HEK293 (cell line): ENCODE data around the gene KCNJ14.

Experiments
- CTCF ChIA-PET: fragments of 350-600 bp; formaldehyde crosslinking; extraction: SDS; loops from one replicate; lab custom pipeline; 2021; ENCODE audit warnings: antibody characterized with exemption; lab: Yijun Ruan, JAX
- POLR2A ChIA-PET: fragments of 300-600 bp; formaldehyde crosslinking; extraction: SDS; loops from one replicate; lab custom pipeline; 2020; ENCODE audit warnings: antibody characterized with exemption, inconsistent platforms; lab: Yijun Ruan, JAX
- H3K27ac ChIP-seq: fragments of 200-500 bp; sonication (Bioruptor generic); 2 replicates; pipeline ENCODE4 v1.5.1; 2014; ENCODE audit warnings: low read depth, low read length, control low read depth, inconsistent platforms; ENCODE audit errors: extremely low read depth
- H3K36me3 ChIP-seq, 2 experiments: fragments of 200-500 bp in 1 of 2; sonication (Bioruptor generic) in 1 of 2; 1 replicate in 1 of 2; 2 replicates in 1 of 2; pipeline ENCODE4 v1.5.1; 2014 to 2017; ENCODE audit warnings: inconsistent platforms in 2 of 2, low read length in 2 of 2; ENCODE audit not compliant: control insufficient read depth in 2 of 2, insufficient read depth in 1 of 2
- H3K4me1 ChIP-seq: fragments of 200-500 bp; sonication (Bioruptor generic); 2 replicates; pipeline ENCODE4 v1.5.1; 2014; ENCODE audit warnings: mild to moderate bottlenecking, low read length, inconsistent platforms; ENCODE audit not compliant: control insufficient read depth, insufficient read depth
- H3K4me3 ChIP-seq: 2 replicates; pipeline ENCODE4 v1.5.1; 2011; ENCODE audit warnings: low read depth, mild to moderate bottlenecking, control low read depth, low read length, moderate library complexity
- H3K9me3 ChIP-seq: fragments of 200-500 bp; sonication (Bioruptor generic); 2 replicates; pipeline ENCODE4 v1.5.1; 2014; ENCODE audit warnings: low read depth, low read length, inconsistent platforms; ENCODE audit not compliant: control insufficient read depth, insufficient read depth
- BCL11B ChIP-seq: fragments of 450-650 bp; formaldehyde crosslinking; IDR thresholded peaks from 2 replicates; pipeline ENCODE4 v1.5.1; 2016; ENCODE audit warnings: low read depth, missing biosample characterization, missing genetic modification characterization
- KLF9 ChIP-seq: fragments of 450-650 bp; formaldehyde crosslinking; IDR thresholded peaks from 2 replicates; pipeline ENCODE4 v1.5.1; 2016; ENCODE audit warnings: missing biosample characterization, missing genetic modification characterization, low read depth
- SP2 ChIP-seq: fragments of 450-650 bp; formaldehyde crosslinking; IDR thresholded peaks from 2 replicates; pipeline ENCODE4 v1.5.1; 2016; ENCODE audit warnings: missing biosample characterization, missing genetic modification characterization
- ZBTB11 ChIP-seq: fragments of 450-650 bp; formaldehyde crosslinking; conservative IDR thresholded peaks from 2 replicates; pipeline ENCODE4 v1.5.1; 2016; ENCODE audit warnings: low read depth, missing biosample characterization, missing genetic modification characterization
- ZBTB21 ChIP-seq: fragments of 450-650 bp; formaldehyde crosslinking; IDR thresholded peaks from 2 replicates; pipeline ENCODE4 v1.5.1; 2017; ENCODE audit warnings: missing biosample characterization, missing genetic modification characterization
- ZFHX2 ChIP-seq: fragments of 450-650 bp; formaldehyde crosslinking; conservative IDR thresholded peaks from 2 replicates; pipeline ENCODE4 v1.5.1; 2016; ENCODE audit warnings: missing biosample characterization, missing genetic modification characterization
- ZNF112 ChIP-seq: fragments of 450-650 bp; formaldehyde crosslinking; IDR thresholded peaks from 2 replicates; pipeline ENCODE4 v1.5.0; 2017; ENCODE audit warnings: missing biosample characterization, missing genetic modification characterization
- ZNF138 ChIP-seq: fragments of 450-650 bp; formaldehyde crosslinking; IDR thresholded peaks from 2 replicates; pipeline ENCODE4 v1.5.1; 2016; ENCODE audit warnings: missing biosample characterization, missing genetic modification characterization, borderline replicate concordance
- ZNF223 ChIP-seq: fragments of 450-650 bp; formaldehyde crosslinking; IDR thresholded peaks from 2 replicates; pipeline ENCODE4 v1.5.1; 2016; ENCODE audit warnings: missing biosample characterization, missing genetic modification characterization
- ZNF239 ChIP-seq: fragments of 450-650 bp; formaldehyde crosslinking; IDR thresholded peaks from 2 replicates; pipeline ENCODE4 v1.5.1; 2016; ENCODE audit warnings: missing biosample characterization, missing genetic modification characterization
- ZNF350 ChIP-seq: fragments of 450-650 bp; formaldehyde crosslinking; IDR thresholded peaks from 2 replicates; pipeline ENCODE4 v1.5.0; 2017; ENCODE audit warnings: missing biosample characterization, mild to moderate bottlenecking, missing genetic modification characterization
- ZNF423 ChIP-seq: fragments of 450-650 bp; formaldehyde crosslinking; IDR thresholded peaks from 2 replicates; pipeline ENCODE4 v1.5.1; 2016; ENCODE audit warnings: missing biosample characterization, missing genetic modification characterization
- ZNF518A ChIP-seq: fragments of 450-650 bp; formaldehyde crosslinking; conservative IDR thresholded peaks from 2 replicates; pipeline ENCODE4 v1.5.1; 2016; ENCODE audit warnings: low read depth, missing biosample characterization, missing genetic modification characterization
- ZNF558 ChIP-seq: fragments of 450-650 bp; formaldehyde crosslinking; IDR thresholded peaks from 2 replicates; pipeline ENCODE4 v1.5.1; 2016; ENCODE audit warnings: missing biosample characterization, missing genetic modification characterization
- ZNF560 ChIP-seq: fragments of 450-650 bp; formaldehyde crosslinking; IDR thresholded peaks from 2 replicates; pipeline ENCODE4 v1.5.1; 2017; ENCODE audit warnings: missing biosample characterization, missing genetic modification characterization, borderline replicate concordance
- ZNF621 ChIP-seq: fragments of 450-650 bp; formaldehyde crosslinking; IDR thresholded peaks from 2 replicates; pipeline ENCODE4 v1.5.1; 2017; ENCODE audit warnings: missing biosample characterization, missing genetic modification characterization
- ZNF654 ChIP-seq: fragments of 450-650 bp; formaldehyde crosslinking; IDR thresholded peaks from 2 replicates; pipeline ENCODE4 v1.5.1; 2016; ENCODE audit warnings: low read depth, missing biosample characterization, missing genetic modification characterization
- ZNF747 ChIP-seq: fragments of 450-650 bp; formaldehyde crosslinking; IDR thresholded peaks from 2 replicates; pipeline ENCODE4 v1.5.1; 2016; ENCODE audit warnings: missing biosample characterization, missing genetic modification characterization
- ZSCAN5A ChIP-seq: fragments of 450-650 bp; formaldehyde crosslinking; IDR thresholded peaks from 2 replicates; pipeline ENCODE4 v1.5.1; 2016; ENCODE audit warnings: missing biosample characterization, missing genetic modification characterization
- ZXDB ChIP-seq: fragments of 450-650 bp; formaldehyde crosslinking; IDR thresholded peaks from 2 replicates; pipeline ENCODE4 v1.5.1; 2016; ENCODE audit warnings: missing biosample characterization, missing genetic modification characterization
- TF ChIP-seq, protein P1 (sequence below): fragments of 450-650 bp; formaldehyde crosslinking; IDR thresholded peaks from 2 replicates; pipeline ENCODE4 v1.5.1; 2016; ENCODE audit warnings: missing biosample characterization, missing genetic modification characterization
- TF ChIP-seq, protein P2 (sequence below): sonication (generic); formaldehyde crosslinking; IDR thresholded peaks from 2 replicates; pipeline ENCODE4 v1.8.1; 2022; ENCODE audit warnings: mild to moderate bottlenecking, moderate library complexity, missing genetic modification reagents

Gene KCNJ14

DNA sequence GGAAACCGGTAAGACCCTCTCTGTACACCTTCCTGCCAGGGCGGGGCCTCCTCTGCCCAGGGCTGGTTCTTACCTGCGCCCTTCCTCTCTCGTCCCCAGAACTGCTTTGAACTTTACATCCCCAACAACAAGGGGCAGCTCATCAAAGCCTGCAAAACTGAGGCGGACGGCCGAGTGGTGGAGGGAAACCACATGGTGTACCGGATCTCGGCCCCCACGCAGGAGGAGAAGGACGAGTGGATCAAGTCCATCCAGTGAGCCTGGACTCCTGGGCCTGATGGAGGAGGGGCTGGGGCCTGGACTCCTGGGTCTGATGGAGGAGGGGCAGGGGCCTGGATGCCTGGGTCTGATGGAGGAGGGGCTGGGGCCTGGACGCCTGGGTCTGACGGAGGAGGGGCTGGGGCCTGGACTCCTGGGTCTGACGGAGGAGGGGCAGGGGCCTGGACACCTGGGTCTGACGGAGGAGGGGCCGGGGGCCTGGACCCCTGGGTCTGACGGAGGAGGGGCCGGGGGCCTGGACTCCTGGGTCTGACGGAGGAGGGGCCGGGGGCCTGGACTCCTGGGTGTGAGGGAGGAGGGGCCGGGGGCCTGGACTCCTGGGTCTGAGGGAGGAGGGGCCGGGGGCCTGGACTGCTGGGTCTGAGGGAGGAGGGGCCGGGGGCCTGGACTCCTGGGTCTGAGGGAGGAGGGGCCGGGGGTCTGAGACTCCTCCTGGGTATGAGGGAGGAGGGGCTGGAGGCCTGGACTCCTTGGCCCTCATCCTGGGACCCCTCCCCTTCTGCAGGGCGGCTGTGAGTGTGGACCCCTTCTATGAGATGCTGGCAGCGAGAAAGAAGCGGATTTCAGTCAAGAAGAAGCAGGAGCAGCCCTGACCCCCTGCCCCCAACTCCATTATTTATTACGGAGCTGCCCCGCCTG is 23.2 kb downstream of the KCNJ14 start:
- ChIA-PET POLR2A (interaction anchor here (1.3 to 1.6 kb wide), 2 partner anchors 9 to 14 kb away, joined by 6 to 7 read pairs; no protein-coding TSS in a partner anchor), CTCF (interaction anchor here (0.8 kb wide), 1 partner anchor 11 kb away, joined by 4 read pairs; no protein-coding TSS in a partner anchor)
- peaks cover 34 to 66% of the 10 kb centered on the region in 2 experiments for H3K36me3 ChIP-seq
- no peak overlapping the region for H3K27ac ChIP-seq
- no peaks in the 10 kb centered on the region for H3K9me3 ChIP-seq
- no peak for TF ChIP-seq ZNF239 (tag by site-specific recombination)
- no peak for TF ChIP-seq ZNF558 (tag by site-specific recombination)
- TF ChIP-seq, protein P1, sequence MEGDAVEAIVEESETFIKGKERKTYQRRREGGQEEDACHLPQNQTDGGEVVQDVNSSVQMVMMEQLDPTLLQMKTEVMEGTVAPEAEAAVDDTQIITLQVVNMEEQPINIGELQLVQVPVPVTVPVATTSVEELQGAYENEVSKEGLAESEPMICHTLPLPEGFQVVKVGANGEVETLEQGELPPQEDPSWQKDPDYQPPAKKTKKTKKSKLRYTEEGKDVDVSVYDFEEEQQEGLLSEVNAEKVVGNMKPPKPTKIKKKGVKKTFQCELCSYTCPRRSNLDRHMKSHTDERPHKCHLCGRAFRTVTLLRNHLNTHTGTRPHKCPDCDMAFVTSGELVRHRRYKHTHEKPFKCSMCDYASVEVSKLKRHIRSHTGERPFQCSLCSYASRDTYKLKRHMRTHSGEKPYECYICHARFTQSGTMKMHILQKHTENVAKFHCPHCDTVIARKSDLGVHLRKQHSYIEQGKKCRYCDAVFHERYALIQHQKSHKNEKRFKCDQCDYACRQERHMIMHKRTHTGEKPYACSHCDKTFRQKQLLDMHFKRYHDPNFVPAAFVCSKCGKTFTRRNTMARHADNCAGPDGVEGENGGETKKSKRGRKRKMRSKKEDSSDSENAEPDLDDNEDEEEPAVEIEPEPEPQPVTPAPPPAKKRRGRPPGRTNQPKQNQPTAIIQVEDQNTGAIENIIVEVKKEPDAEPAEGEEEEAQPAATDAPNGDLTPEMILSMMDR (tag by site-specific recombination), result no peak
- TF ChIP-seq, protein P2, sequence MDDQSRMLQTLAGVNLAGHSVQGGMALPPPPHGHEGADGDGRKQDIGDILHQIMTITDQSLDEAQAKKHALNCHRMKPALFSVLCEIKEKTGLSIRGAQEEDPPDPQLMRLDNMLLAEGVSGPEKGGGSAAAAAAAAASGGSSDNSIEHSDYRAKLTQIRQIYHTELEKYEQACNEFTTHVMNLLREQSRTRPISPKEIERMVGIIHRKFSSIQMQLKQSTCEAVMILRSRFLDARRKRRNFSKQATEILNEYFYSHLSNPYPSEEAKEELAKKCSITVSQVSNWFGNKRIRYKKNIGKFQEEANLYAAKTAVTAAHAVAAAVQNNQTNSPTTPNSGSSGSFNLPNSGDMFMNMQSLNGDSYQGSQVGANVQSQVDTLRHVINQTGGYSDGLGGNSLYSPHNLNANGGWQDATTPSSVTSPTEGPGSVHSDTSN (CRISPR knock-in tag), result no peak
- no peak for TF ChIP-seq ZNF518A
- no peak for TF ChIP-seq ZNF112 (tag by site-specific recombination)
- no peak for TF ChIP-seq ZNF654
- TF ChIP-seq SP2 (tag by site-specific recombination), result no peak
- TF ChIP-seq ZNF223 (tag by site-specific recombination), result no peak
- no peak for TF ChIP-seq ZSCAN5A
- TF ChIP-seq ZXDB (tag by site-specific recombination), result no peak
- TF ChIP-seq ZNF423, result no peak
- TF ChIP-seq ZFHX2 (tag by site-specific recombination), result no peak
- no peaks in the 10 kb centered on the region for H3K4me1 ChIP-seq
- no peak overlapping the region for H3K4me3 ChIP-seq

- H3K9me3 ChIP-seq, result no peaks in the 10 kb centered on the region
- H3K27ac ChIP-seq, result no peak overlapping the region
- peaks cover 33 to 55% of the 10 kb centered on the region in 2 experiments for H3K36me3 ChIP-seq
- POLR2A ChIA-PET, result interaction anchor here (1.0 to 1.6 kb wide), 3 partner anchors 10 to 22 kb away, joined by 5 to 7 read pairs (median 6); no protein-coding TSS in a partner anchor
- CTCF ChIA-PET, result interaction anchor here (0.8 kb wide), 1 partner anchor 10 kb away, joined by 4 read pairs; no protein-coding TSS in a partner anchor
- H3K4me1 ChIP-seq, result no peaks in the 10 kb centered on the region
- no peak overlapping the region for H3K4me3 ChIP-seq
- TF ChIP-seq ZNF621 (tag by site-specific recombination) (no peak), BCL11B (tag by site-specific recombination) (no peak), ZNF138 (tag by site-specific recombination) (no peak), ZBTB21 (tag by site-specific recombination) (no peak), ZNF747 (no peak), KLF9 (tag by site-specific recombination) (no peak), ZNF560 (tag by site-specific recombination) (no peak), ZBTB11 (tag by site-specific recombination) (no peak), ZNF350 (no peak)
These were observed 24.3 kb downstream of the KCNJ14 start for GRCh38 chr19:48479686-48480085.
